ENCODE measurements around the gene RAPGEF4. TPM values are rescaled to one million over a fixed set of nuclear protein-coding genes. Genes with fewer than 3 reads are reported as not detected.

The RAPGEF4 gene
- total RNA-seq, 1 experiment from 2014 or later, result 1.4 TPM

DNA sequence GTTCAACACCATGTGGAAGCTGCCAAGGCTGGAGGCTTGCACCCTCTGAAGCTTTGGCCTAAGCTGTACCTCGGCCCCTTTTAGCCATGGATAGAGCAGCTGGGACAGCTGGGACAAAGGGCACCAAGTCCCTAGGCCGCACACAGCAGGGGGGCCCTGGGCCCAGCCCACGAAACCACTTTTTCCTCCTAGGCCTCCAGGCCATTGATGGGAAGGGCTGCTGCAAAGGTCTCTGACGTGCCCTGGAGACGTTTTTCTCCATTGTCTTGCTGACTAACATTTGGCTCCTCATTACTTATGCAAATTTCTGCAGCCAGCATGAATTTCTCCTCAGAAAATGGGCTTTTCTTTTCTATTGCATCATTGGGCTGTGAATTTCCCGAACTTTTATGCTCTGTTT lies 13.7 kb downstream of the RAPGEF4 start:
- Histone ChIP-seq H3T11ph (ENCODE audit: low read length) (no peak overlapping the region), H3K79me2 (ENCODE audit: insufficient read depth, low read length) (no peaks in the 10 kb centered on the region)
- WGBS (ENCODE audit: extremely low coverage, insufficient read length, low lambda C conversion rate), result no CpG with 5 or more reads among the region's 6 CpGs

More for the DNA sequence above, 13.7 kb downstream of the RAPGEF4 start:
- H4K8ac ChIP-seq (replicated peaks; ENCODE audit: insufficient read length, low read depth, low read length), result no peak overlapping the region
- no peaks in the 10 kb centered on the region for H3K23me2 ChIP-seq (ENCODE audit: insufficient read length, low read depth, low read length, poor library complexity, severe bottlenecking)
- H3K18ac ChIP-seq (ENCODE audit: insufficient read length, low read depth, low read length), result no peak overlapping the region
- no peak overlapping the region for H3K56ac ChIP-seq (ENCODE audit: insufficient read length, low read depth, low read length)
- H2BK20ac ChIP-seq (ENCODE audit: low read depth, low read length, poor library complexity, severe bottlenecking), result no peak overlapping the region
- TF ChIP-seq, protein P1, sequence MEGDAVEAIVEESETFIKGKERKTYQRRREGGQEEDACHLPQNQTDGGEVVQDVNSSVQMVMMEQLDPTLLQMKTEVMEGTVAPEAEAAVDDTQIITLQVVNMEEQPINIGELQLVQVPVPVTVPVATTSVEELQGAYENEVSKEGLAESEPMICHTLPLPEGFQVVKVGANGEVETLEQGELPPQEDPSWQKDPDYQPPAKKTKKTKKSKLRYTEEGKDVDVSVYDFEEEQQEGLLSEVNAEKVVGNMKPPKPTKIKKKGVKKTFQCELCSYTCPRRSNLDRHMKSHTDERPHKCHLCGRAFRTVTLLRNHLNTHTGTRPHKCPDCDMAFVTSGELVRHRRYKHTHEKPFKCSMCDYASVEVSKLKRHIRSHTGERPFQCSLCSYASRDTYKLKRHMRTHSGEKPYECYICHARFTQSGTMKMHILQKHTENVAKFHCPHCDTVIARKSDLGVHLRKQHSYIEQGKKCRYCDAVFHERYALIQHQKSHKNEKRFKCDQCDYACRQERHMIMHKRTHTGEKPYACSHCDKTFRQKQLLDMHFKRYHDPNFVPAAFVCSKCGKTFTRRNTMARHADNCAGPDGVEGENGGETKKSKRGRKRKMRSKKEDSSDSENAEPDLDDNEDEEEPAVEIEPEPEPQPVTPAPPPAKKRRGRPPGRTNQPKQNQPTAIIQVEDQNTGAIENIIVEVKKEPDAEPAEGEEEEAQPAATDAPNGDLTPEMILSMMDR (conservative IDR thresholded peaks at IDR 0.05), result no peak
- Mint-ChIP-seq H3K9me3 (peaks cover 21 to 24% of the 10 kb centered on the region in 2 experiments), H3K4me1 (peaks cover 5 to 6% of the 10 kb centered on the region in 2 experiments; a peak in 2 of 4 replicates), H3K4me3 (no peak overlapping the region), H3K36me3 (ENCODE audit: insufficient read depth in 1 of 3, low read depth in 3 of 3) (peaks cover 10 to 23% (median 15%) of the 10 kb centered on the region in 3 experiments), H3K27ac (peak overlapping the region in 1 of 3 experiments; percentile 8; a peak in 1 of 7 replicates), H3K27me3 (ENCODE audit: low read depth) (peaks cover 2% of the 10 kb centered on the region; the same call in 1 of the 2 replicates)
- no peak overlapping the region for H3K4ac ChIP-seq (ENCODE audit: low read depth, low read length)
- H3K4me2 ChIP-seq (ENCODE audit: insufficient read depth, insufficient read length, low read length), result no peak overlapping the region
- no peak overlapping the region for H2AK5ac ChIP-seq (ENCODE audit: insufficient read length, low read length)
- no peaks in the 10 kb centered on the region for H3K27me3 ChIP-seq (ENCODE audit: insufficient read depth, low read length)
- H4K20me1 ChIP-seq (ENCODE audit: control insufficient read depth, insufficient read depth, insufficient read length), result no peaks in the 10 kb centered on the region
- H3K9ac ChIP-seq (ENCODE audit: extremely low read depth, insufficient read length, low read length), result no peak overlapping the region
- no peak overlapping the region for H2BK120ac ChIP-seq (ENCODE audit: low read depth, low read length, poor library complexity, severe bottlenecking)
- H2BK12ac ChIP-seq (ENCODE audit: insufficient read length, low read depth, low read length), result no peak overlapping the region
- H3K9me3 ChIP-seq (ENCODE audit: control insufficient read depth, low read depth, low read length), result no peaks in the 10 kb centered on the region
- H4K5ac ChIP-seq (ENCODE audit: insufficient read length, low read depth, low read length), result no peak overlapping the region
- H3K79me1 ChIP-seq (ENCODE audit: insufficient read depth, low read depth, low read length, poor library complexity, severe bottlenecking), result no peaks in the 10 kb centered on the region
- no peak overlapping the region for H4K91ac ChIP-seq (ENCODE audit: insufficient read length, low read depth, low read length)
- no peak for DNase-seq
- no peak overlapping the region for H3K14ac ChIP-seq (ENCODE audit: insufficient read depth, low read length)
- H2BK15ac ChIP-seq (ENCODE audit: low read depth, low read length), result no peak overlapping the region
- H3K23ac ChIP-seq (ENCODE audit: insufficient read length, low read depth, low read length), result no peak overlapping the region
- no peak overlapping the region for H2AFZ ChIP-seq (ENCODE audit: low read length)
- no peak overlapping the region for H3K27ac ChIP-seq (ENCODE audit: insufficient read length, low read depth, low read length)
- no peak overlapping the region for H2BK5ac ChIP-seq (ENCODE audit: insufficient read length, low read length)
- no peaks in the 10 kb centered on the region for H3K4me1 ChIP-seq (ENCODE audit: insufficient read depth, low read length)
